ENCODE measurements around the gene MRPL43. TPM values are rescaled to one million over a fixed set of nuclear protein-coding genes. Genes with fewer than 3 reads are reported as not detected.

MRPL43 gene
- total and polyA plus RNA-seq, 2 donors (not counting 3 experiments of a cell fraction or from before 2014, with no cell fraction given), result 75.0 to 144 TPM

GRCh38 chr10:101003639-101004206 lies 16.4 kb upstream of the MRPL43 start:
- ChIA-PET CTCF (interaction anchor here (0.9 to 8.8 kb wide), 5 partner anchors 8 to 15 kb away, joined by 3 to 92 read pairs (median 4); no protein-coding TSS in a partner anchor), POLR2A (no interaction called here)
- H3K4me3 ChIP-seq (replicated peaks in 1 of 3; ENCODE audit: insufficient read depth in 1 of 3, low read depth in 1 of 3, low read length in 3 of 3), result no peak overlapping the region
- intact Hi-C loops (cut with micrococcal nuclease) (no loop called here), dilution Hi-C loops (cut with MboI; ENCODE audit: extremely low pct_ligation_motif_present, low sequenced_read_pairs) (no loop called here)
- peaks cover 15 to 33% of the 10 kb centered on the region in 2 experiments for H3K36me3 ChIP-seq (ENCODE audit: control insufficient read depth in 2 of 2, extremely low read depth in 1 of 2, insufficient read depth in 2 of 2, low read length in 2 of 2)
- H4K20me1 ChIP-seq (replicated peaks; ENCODE audit: control insufficient read depth, extremely low read depth, insufficient read depth, low read length), result no peaks in the 10 kb centered on the region
- DNase-seq (ENCODE audit: low read depth, low spot score) (no peak), FAIRE-seq (no peak)
- H3K9me3 ChIP-seq (replicated peaks; ENCODE audit: control insufficient read depth, insufficient read depth, low read length), result no peaks in the 10 kb centered on the region
- H3K27me3 ChIP-seq (ENCODE audit: control insufficient read depth in 2 of 2, insufficient read depth in 2 of 2, low read length in 2 of 2), result no peaks in the 10 kb centered on the region
- no TSS peak for BruUV-seq (replicated peaks)
- H3K79me2 ChIP-seq (ENCODE audit: control insufficient read depth, insufficient read depth, low read length), result peaks cover 34% of the 10 kb centered on the region
- H3K9me1 ChIP-seq (replicated peaks; ENCODE audit: control insufficient read depth, extremely low read depth, insufficient read depth, low read length), result no peaks in the 10 kb centered on the region
- no peak overlapping the region for H3K4me2 ChIP-seq (ENCODE audit: insufficient read depth, low read length)
- H3K4me1 ChIP-seq (ENCODE audit: control insufficient read depth, extremely low read depth, insufficient read depth, low read length), result peaks cover 18% of the 10 kb centered on the region
- H3K9ac ChIP-seq (replicated peaks; ENCODE audit: extremely low read depth, insufficient read depth, low read length), result no peak overlapping the region
- H2AFZ ChIP-seq (ENCODE audit: low read depth, low read length), result no peak overlapping the region
- TF ChIP-seq CTCF (IDR thresholded peaks at IDR 0.05; ENCODE audit: extremely low read depth in 1 of 2, insufficient read depth in 1 of 2, low read depth in 1 of 2, low read length in 2 of 2) (no peak), EZH2 (IDR thresholded peaks at IDR 0.05; ENCODE audit: borderline replicate concordance, low read depth, low read length, severe bottlenecking) (no peak), MYC (IDR thresholded peaks at IDR 0.05; ENCODE audit: low read depth, low read length) (no peak), JUN (IDR thresholded peaks at IDR 0.05; ENCODE audit: borderline replicate concordance, insufficient read depth, insufficient read length, low read depth) (no peak)
- no peak overlapping the region for H3K27ac ChIP-seq (ENCODE audit: insufficient read depth, low read depth, low read length)

GRCh38 chr10:101002456-101002855 lies 15.2 kb upstream of the MRPL43 start:
- DNase-seq (ENCODE audit: low read depth, low spot score) (no peak), FAIRE-seq (no peak)
- no peak overlapping the region for H3K9ac ChIP-seq (replicated peaks; ENCODE audit: extremely low read depth, insufficient read depth, low read length)
- H3K9me3 ChIP-seq (replicated peaks; ENCODE audit: control insufficient read depth, insufficient read depth, low read length), result no peaks in the 10 kb centered on the region
- H4K20me1 ChIP-seq (replicated peaks; ENCODE audit: control insufficient read depth, extremely low read depth, insufficient read depth, low read length), result no peaks in the 10 kb centered on the region
- ChIA-PET POLR2A (no interaction called here), CTCF (interaction anchor here (1.6 to 2.9 kb wide), 2 partner anchors 9 to 64 kb away, joined by 3 to 18 read pairs; no protein-coding TSS in a partner anchor)
- H3K9me1 ChIP-seq (replicated peaks; ENCODE audit: control insufficient read depth, extremely low read depth, insufficient read depth, low read length), result no peaks in the 10 kb centered on the region
- TF ChIP-seq EZH2 (IDR thresholded peaks at IDR 0.05; ENCODE audit: borderline replicate concordance, low read depth, low read length, severe bottlenecking), result no peak
- no TSS peak for BruUV-seq (replicated peaks)
- H3K36me3 ChIP-seq (ENCODE audit: control insufficient read depth in 2 of 2, extremely low read depth in 1 of 2, insufficient read depth in 2 of 2, low read length in 2 of 2), result peaks cover 15 to 33% of the 10 kb centered on the region in 2 experiments
- intact Hi-C loops (cut with micrococcal nuclease), result no loop called here
- dilution Hi-C loops (cut with MboI; ENCODE audit: extremely low pct_ligation_motif_present, low sequenced_read_pairs), result no loop called here
- H3K4me3 ChIP-seq (replicated peaks in 1 of 3; ENCODE audit: insufficient read depth in 1 of 3, low read depth in 1 of 3, low read length in 3 of 3), result no peak overlapping the region
- H3K4me2 ChIP-seq (ENCODE audit: insufficient read depth, low read length), result no peak overlapping the region
- H3K4me1 ChIP-seq (ENCODE audit: control insufficient read depth, extremely low read depth, insufficient read depth, low read length), result peaks cover 28% of the 10 kb centered on the region
- H3K79me2 ChIP-seq (ENCODE audit: control insufficient read depth, insufficient read depth, low read length), result peaks cover 34% of the 10 kb centered on the region
- no peaks in the 10 kb centered on the region for H3K27me3 ChIP-seq (ENCODE audit: control insufficient read depth in 2 of 2, insufficient read depth in 2 of 2, low read length in 2 of 2)
- no peak overlapping the region for H2AFZ ChIP-seq (ENCODE audit: low read depth, low read length)
- peak overlapping the region; percentile 40 for H3K27ac ChIP-seq (ENCODE audit: insufficient read depth, low read depth, low read length)
